Prostate gland (tissue), 1 donor: Measurements from ENCODE around the gene RFXAP.

Experiments used
- POLR2A ChIP-seq: fragments of 450-650 bp; IDR thresholded peaks from one replicate; pipeline ENCODE4 v1.6.1; 2016; ENCODE audit warnings: antibody characterized with exemption, mild to moderate bottlenecking
- POLR2AphosphoS5 ChIP-seq: sonication (generic); formaldehyde crosslinking; IDR thresholded peaks from one replicate; pipeline ENCODE4 v1.6.1; 2017; ENCODE audit warnings: antibody characterized with exemption

- TF ChIP-seq POLR2A, result no peak
- TF ChIP-seq POLR2AphosphoS5, result no peak
These were observed 693 bp downstream of the RFXAP start for GRCh38 chr13:36819739-36820090.
